GM12878 (cell line): ENCODE measurements around the gene PGM3. TPM values are rescaled to one million over a fixed set of nuclear protein-coding genes. Genes with fewer than 3 reads are reported as not detected.

Experiments
- ATAC-seq: fragments of 200-7000 bp; cut with Tn5 transposase; 3 replicates; pipeline ENCODE4 v1.9.1; 2020; ENCODE audit warnings: mild to moderate bottlenecking, moderate library complexity
- BruUV-seq: library from RNA; stranded (reverse); fragments of 400-500 nt; replicated peaks from 2 replicates; lab custom pipeline; 2021; lab: Mats Ljungman, UMichigan
- CTCF ChIA-PET: fragments of 300-600 bp; sonication (Branson Sonifier 250); formaldehyde crosslinking; extraction: SDS; loops from one replicate; lab custom pipeline; 2021; ENCODE audit warnings: inconsistent platforms; lab: Yijun Ruan, JAX
- POLR2A ChIA-PET: fragments of 350-600 bp; formaldehyde crosslinking; extraction: SDS; loops from one replicate; lab custom pipeline; 2021; ENCODE audit warnings: inconsistent platforms; lab: Charles Lee
- RAD21 ChIA-PET: fragments of 300-600 bp; sonication (Branson Sonifier 250); formaldehyde crosslinking; loops from one replicate; lab custom pipeline; 2023; ENCODE audit warnings: antibody characterized with exemption; ENCODE audit not compliant: unreplicated experiment; lab: Charles Lee
- SMC1A ChIA-PET: fragments of 300-600 bp; sonication (Branson Sonifier 250); formaldehyde crosslinking; loops from one replicate; lab custom pipeline; 2023; ENCODE audit not compliant: unreplicated experiment, uncharacterized antibody; lab: Charles Lee
- DNase-seq: peaks from one replicate; pipeline ENCODE4 v3.0.0-alpha.2; 2011; ENCODE audit warnings: low read depth, low spot score
- FAIRE-seq: peaks from 3 replicates; lab custom pipeline; 2011; peaks lifted over from hg19 to GRCh38; lab: Jason Lieb, UNC
- H2AFZ ChIP-seq: 2 replicates; pipeline ENCODE4 v1.6.0; 2011; ENCODE audit warnings: low read depth, low read length, control low read depth; ENCODE audit not compliant: control insufficient read depth
- H3K27ac ChIP-seq: 2 replicates; pipeline ENCODE4 v1.5.1; 2011; ENCODE audit warnings: control low read depth; ENCODE audit not compliant: control insufficient read depth, insufficient read depth
- H3K27me3 ChIP-seq, 2 experiments: replicated peaks in 1 of 2; 2 replicates each; pipeline versions ENCODE4 v1.6.0 to v1.6.1; 2011; ENCODE audit warnings: low read length in 1 of 2; ENCODE audit not compliant: control insufficient read depth in 2 of 2, insufficient read depth in 2 of 2
- H3K36me3 ChIP-seq, 2 experiments: 2 replicates each; pipeline ENCODE4 v1.5.1; 2011; ENCODE audit warnings: low read length in 1 of 2; ENCODE audit not compliant: control insufficient read depth in 2 of 2, insufficient read depth in 2 of 2
- H3K4me1 ChIP-seq: 2 replicates; pipeline ENCODE4 v1.6.1; 2011; ENCODE audit warnings: mild to moderate bottlenecking, low read length, moderate library complexity, mixed read lengths; ENCODE audit not compliant: control insufficient read depth, insufficient read depth
- H3K4me2 ChIP-seq: 2 replicates; pipeline ENCODE4 v1.6.0; 2011; ENCODE audit warnings: control low read depth; ENCODE audit not compliant: control insufficient read depth, insufficient read depth
- H3K4me3 ChIP-seq: fragments of 200-600 bp; sonication (generic); 2 replicates; pipeline ENCODE4 v1.5.1; 2016
- H3K79me2 ChIP-seq: 2 replicates; pipeline ENCODE4 v1.6.0; 2011; ENCODE audit warnings: low read length; ENCODE audit not compliant: control insufficient read depth, insufficient read depth
- H3K9ac ChIP-seq: 2 replicates; pipeline ENCODE4 v1.8.0; 2011; ENCODE audit warnings: low read length, control low read depth, mixed read lengths; ENCODE audit not compliant: control insufficient read depth, insufficient read depth
- H3K9me3 ChIP-seq: replicated peaks from 3 replicates; pipeline ENCODE4 v1.5.1; 2011; ENCODE audit warnings: mild to moderate bottlenecking, low read length; ENCODE audit not compliant: control insufficient read depth, insufficient read depth
- H4K20me1 ChIP-seq: 2 replicates; pipeline ENCODE4 v1.6.0; 2011; ENCODE audit not compliant: control insufficient read depth, insufficient read depth
- BCLAF1 ChIP-seq: fragments of 450-650 bp; IDR thresholded peaks from 2 replicates; pipeline ENCODE4 v1.6.1; 2017; ENCODE audit warnings: antibody characterized with exemption, mild to moderate bottlenecking, moderate library complexity
- CREB1 ChIP-seq: IDR thresholded peaks from 2 replicates; pipeline ENCODE4 v1.6.1; 2012; ENCODE audit warnings: low read depth, mild to moderate bottlenecking, inconsistent platforms
- PML ChIP-seq: IDR thresholded peaks from 2 replicates; pipeline ENCODE4 v1.6.1; 2012; ENCODE audit warnings: low read length, inconsistent platforms
- WGBS: methylation state at CpG from one replicate; pipeline ENCODE4 v1.1.6; 2016; ENCODE audit warnings: low lambda C conversion rate; ENCODE audit not compliant: insufficient replicate concordance, insufficient coverage; ENCODE audit errors: missing lambda C conversion rate; 5-methylcytosine and 5-hydroxymethylcytosine counted together
- in situ Hi-C: fragments of 300-500 bp; cut with MboI; formaldehyde crosslinking; loops from 9 replicates; pipeline ENCODE4 v1.14.3; 2018; ENCODE audit warnings: mixed read lengths
- intact Hi-C: fragments of 100-400 bp; cut with micrococcal nuclease; formaldehyde crosslinking; loops from one replicate; pipeline ENCODE4 v1.14.2; 2022; ENCODE audit not compliant: unreplicated experiment
- polyA plus RNA-seq, 11 experiments: library from polyadenylated mRNA; depleted of rRNA in 4 of 11; unstranded in 6 of 11; stranded (reverse) in 5 of 11; fragments of >200 nt; fragmentation: Nextera tagmentation in 4 of 11; fragmentation: Illumina TruSeq in 1 of 11; extraction: Ambion mirVana in 4 of 11; extraction: Trizol in 1 of 11; gene quantifications; 1 replicate in 1 of 11; 2 replicates in 10 of 11; pipeline versions ENCODE4 v1.2.1 to v1.2.3, GENCODE V29; 2011 to 2016; ENCODE audit warnings: inconsistent platforms in 2 of 11, missing spikeins in 2 of 11, low read depth in 1 of 11
- total RNA-seq, 4 experiments: library from RNA; depleted of rRNA in 3 of 4; stranded (reverse); fragments of >200 nt in 3 of 4; fragmentation: Illumina TruSeq in 1 of 4; extraction: Trizol in 1 of 4; gene quantifications; 2 replicates each; pipeline versions ENCODE4 v1.2.1 to v1.2.3, GENCODE V29; 2013 to 2021

Gene PGM3
- total and polyA plus RNA-seq, 10 of the 15 experiments (the other 5 are each of a cell fraction or from before 2014, with no cell fraction given), result 13.0 to 36.0 (median 24.6) TPM

- SMC1A ChIA-PET, result interaction anchor here (4.4 to 12.1 kb wide), 2 partner anchors 23 to 124 kb away, joined by 12 to 108 read pairs; partner anchors contain the start of genes DOP1A and UBE3D
- peak; percentile 52 for FAIRE-seq
- WGBS, result 4% methylated on average over 4 of the region's 4 CpGs
- Histone ChIP-seq H3K9me3 (no peaks in the 10 kb centered on the region), H2AFZ (peak overlapping the region; percentile 97), H3K27me3 (no peaks in the 10 kb centered on the region), H3K4me3 (peak overlapping the region; percentile 79), H3K4me2 (peak overlapping the region; percentile 98), H3K79me2 (peaks cover 28% of the 10 kb centered on the region), H3K4me1 (peaks cover 5% of the 10 kb centered on the region), H3K9ac (peak overlapping the region; percentile 90), H3K27ac (peak overlapping the region; percentile 89), H3K36me3 (peaks cover 0 to 2% of the 10 kb centered on the region in 2 experiments; a peak in 2 of 4 replicates), H4K20me1 (no peaks in the 10 kb centered on the region)
- TF ChIP-seq PML, result 0 out of 2 replicates have a peak, but pooled peaks have one; percentile 12
- TF ChIP-seq CREB1, result no peak
- no peak for TF ChIP-seq BCLAF1
- DNase-seq, result no peak
- POLR2A ChIA-PET, result no interaction called here
- CTCF ChIA-PET, result interaction anchor here (0.7 to 19.2 kb wide), 2 partner anchors 23 to 127 kb away, joined by 3 to 195 read pairs; partner anchors contain the start of genes DOP1A and UBE3D
- BruUV-seq, result TSS peak; percentile 53
- in situ Hi-C loops (no loop called here), intact Hi-C loops (loop anchor here (5.0 to 10.0 kb wide), 3 partner anchors 105 to 948 kb away; partner anchors contain the start of genes DOP1A, IBTK and UBE3D)
- RAD21 ChIA-PET, result interaction anchor here (11.8 kb wide), 1 partner anchor 126 kb away, joined by 93 read pairs; the partner anchor contains the start of genes DOP1A and UBE3D
- no peak; the same call in 1 of the 3 replicates for ATAC-seq
Observed at GRCh38 chr6:83192456-83192855, 609 bp downstream of the PGM3 start.
